Upper lobe of left lung (tissue), 4 donors: ENCODE data around the gene SIRPB1.

Experiments
- CTCF ChIP-seq, 6 experiments: fragments of 450-650 bp in 4 of 6; fragments of 200-600 bp in 2 of 6; sonication (generic) in 2 of 6; IDR thresholded peaks; one replicate each; pipeline ENCODE4 v1.5.1; 2016 to 2019; ENCODE audit warnings: antibody characterized with exemption in 6 of 6
- EP300 ChIP-seq, 4 donors: sonication (generic); formaldehyde crosslinking; IDR thresholded peaks; one replicate each; pipeline ENCODE4 v1.5.1; 2017; ENCODE audit warnings: antibody characterized with exemption in 4 of 4, control low read depth in 2 of 4

GRCh38 chr20:1618479-1618878 lies 1.3 kb downstream of the SIRPB1 start:
- TF ChIP-seq CTCF (IDR thresholded peaks at IDR 0.05) (no peak), EP300 (IDR thresholded peaks at IDR 0.05) (no peak)
